ENCODE data around the gene DHRSX.
A peak's percentile ranks its signal among the peaks of the same experiment; 100 is the strongest.
"Not testable (repeated sequence)": the region's sequence is repeated elsewhere in the genome, so short reads cannot be mapped to it uniquely, and the experiment has no call there.

DHRSX gene

DNA sequence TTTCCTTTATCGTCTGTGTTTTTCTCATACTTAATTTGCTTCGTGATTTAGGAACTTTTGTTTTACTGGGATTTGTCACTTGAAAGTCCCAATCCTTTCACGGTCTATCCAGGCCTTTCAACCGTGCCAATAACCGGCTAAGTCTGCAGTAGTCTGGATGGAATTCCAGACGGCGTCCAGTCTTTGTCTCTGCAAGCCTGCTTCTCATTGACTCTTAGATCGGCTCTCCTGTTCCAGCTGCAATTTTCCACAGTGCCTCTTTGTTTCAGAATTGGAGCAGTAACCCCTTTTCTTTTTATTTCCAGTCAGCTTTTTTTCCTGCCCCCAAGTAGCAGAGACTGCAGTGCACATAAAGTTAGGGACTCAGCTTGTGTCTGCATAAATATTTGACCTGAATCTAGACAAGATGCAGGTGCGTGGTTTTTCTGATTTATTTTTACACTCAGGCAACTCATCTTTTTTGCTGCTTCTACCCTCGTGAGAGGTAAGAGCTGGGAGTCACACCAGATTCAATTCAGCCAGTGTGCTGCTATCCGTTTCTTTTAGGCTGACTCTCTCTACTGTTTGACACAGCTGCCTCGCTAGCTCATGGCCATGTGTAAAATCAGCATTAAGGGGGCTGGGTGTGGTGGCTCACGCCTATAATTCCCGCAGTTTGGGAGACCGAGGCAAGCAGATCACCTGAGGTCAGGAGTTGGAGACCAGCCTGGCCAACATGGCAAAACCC is 37.4 kb upstream of the DHRSX start:
- no peaks in the 10 kb centered on the region for H3K9me3 ChIP-seq (ENCODE audit: insufficient read depth, low read depth, low read length)
- no peak overlapping the region for H3K9ac ChIP-seq (ENCODE audit: low read depth, low read length)
- no peaks in the 10 kb centered on the region for H3K36me3 ChIP-seq (ENCODE audit: insufficient read depth, low read depth, low read length)
- no peaks in the 10 kb centered on the region for H3K27me3 ChIP-seq (ENCODE audit: insufficient read depth, low read length)
- peaks cover 6% of the 10 kb centered on the region; the same call in 1 of the 2 replicates for H3K4me1 ChIP-seq (ENCODE audit: insufficient read depth, low read length)
- H3K4me3 ChIP-seq (ENCODE audit: low read length): no peak overlapping the region
- H3K27ac ChIP-seq (ENCODE audit: low read length): no peak overlapping the region

DNA sequence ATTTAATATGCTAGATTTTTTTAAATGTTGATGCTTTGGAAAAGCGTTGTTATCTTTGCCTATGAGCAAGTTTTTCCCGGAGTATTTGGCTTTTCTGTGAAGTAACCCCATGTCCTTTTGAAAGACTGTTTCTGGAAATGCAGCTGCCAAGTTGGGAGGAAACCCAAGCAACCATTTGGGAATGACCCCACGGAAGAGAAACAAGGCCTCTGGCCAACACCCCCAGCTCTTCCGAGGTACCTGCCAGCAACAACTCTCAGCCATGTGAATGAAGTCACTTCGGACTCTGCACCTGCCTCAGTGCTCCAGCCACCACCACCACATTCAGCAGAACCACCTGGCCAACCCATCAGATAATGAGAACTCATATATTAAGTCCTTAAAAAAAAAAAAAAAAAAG is 36.2 kb upstream of the DHRSX start:
- Histone ChIP-seq H3K36me3 (ENCODE audit: insufficient read depth, low read depth, low read length) (no peaks in the 10 kb centered on the region), H3K27me3 (ENCODE audit: insufficient read depth, low read length) (no peaks in the 10 kb centered on the region), H3K27ac (ENCODE audit: low read length) (no peak overlapping the region), H3K9ac (ENCODE audit: low read depth, low read length) (no peak overlapping the region), H3K9me3 (ENCODE audit: insufficient read depth, low read depth, low read length) (no peaks in the 10 kb centered on the region), H3K4me3 (ENCODE audit: low read length) (no peak overlapping the region), H3K4me1 (ENCODE audit: insufficient read depth, low read length) (peaks cover 6% of the 10 kb centered on the region; the same call in 1 of the 2 replicates)

DNA sequence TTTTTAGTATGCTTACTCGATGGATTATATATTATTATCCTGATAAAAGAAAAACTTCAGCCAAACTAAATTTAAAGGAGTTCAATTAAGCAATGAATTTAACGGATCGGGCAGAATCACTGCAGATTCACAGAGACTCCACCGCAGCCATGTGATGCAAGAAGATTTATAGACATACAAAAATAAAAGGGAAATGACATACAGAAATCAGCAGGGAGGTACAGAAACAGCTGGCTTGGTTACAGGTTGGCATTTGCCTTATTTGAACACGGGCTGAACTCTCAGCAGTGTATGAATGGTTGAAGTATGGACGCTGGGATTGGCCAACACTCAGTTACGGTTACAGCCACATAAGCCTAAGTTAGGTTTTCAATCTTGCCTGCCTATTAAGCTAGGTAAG is 35.4 kb upstream of the DHRSX start:
- Histone ChIP-seq H3K9me3 (ENCODE audit: insufficient read depth, low read depth, low read length) (no peaks in the 10 kb centered on the region), H3K4me1 (ENCODE audit: insufficient read depth, low read length) (peaks cover 6% of the 10 kb centered on the region; the same call in 1 of the 2 replicates), H3K4me3 (ENCODE audit: low read length) (no peak overlapping the region), H3K36me3 (ENCODE audit: insufficient read depth, low read depth, low read length) (no peaks in the 10 kb centered on the region), H3K27ac (ENCODE audit: low read length) (no peak overlapping the region), H3K27me3 (ENCODE audit: insufficient read depth, low read length) (no peaks in the 10 kb centered on the region), H3K9ac (ENCODE audit: low read depth, low read length) (no peak overlapping the region)

DNA sequence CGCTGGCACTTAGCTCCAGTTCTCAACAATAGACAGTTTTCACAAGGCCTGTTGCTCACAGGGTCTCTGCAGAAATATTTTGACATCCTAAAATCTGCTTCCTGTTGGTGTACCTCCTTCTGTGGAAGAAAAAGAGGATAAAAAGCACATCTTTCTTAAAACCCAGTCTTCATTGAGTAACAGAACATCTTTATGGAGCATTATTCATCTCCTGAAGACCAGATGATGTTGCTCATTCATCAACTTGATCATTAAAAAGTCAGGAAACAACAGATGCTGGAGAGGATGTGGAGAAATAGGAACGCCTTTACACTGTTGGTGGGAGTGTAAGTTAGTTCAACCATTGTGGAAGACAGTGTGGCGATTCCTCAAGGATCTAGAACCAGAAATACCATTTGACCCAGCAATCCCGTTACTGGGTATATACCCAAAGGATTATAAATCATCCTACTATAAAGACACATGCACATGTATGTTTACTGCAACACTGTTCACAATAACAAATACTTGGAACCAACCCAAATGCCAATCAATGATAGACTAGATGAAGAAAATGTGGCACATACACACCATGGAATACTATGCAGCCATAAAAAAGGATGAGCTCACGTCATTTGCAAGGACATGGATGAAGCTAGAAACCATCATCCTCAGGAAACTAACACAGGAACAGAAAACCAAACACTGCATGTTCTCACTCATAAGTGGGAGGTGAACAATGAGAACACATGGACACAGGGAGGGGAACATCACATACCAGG is 33.7 kb upstream of the DHRSX start:
- H3K4me3 ChIP-seq (ENCODE audit: low read length); H3K27ac ChIP-seq (ENCODE audit: low read length); H3K36me3 ChIP-seq (ENCODE audit: insufficient read depth, low read depth, low read length); H3K9ac ChIP-seq (ENCODE audit: low read depth, low read length); H3K4me1 ChIP-seq (ENCODE audit: insufficient read depth, low read length); H3K27me3 ChIP-seq (ENCODE audit: insufficient read depth, low read length); H3K9me3 ChIP-seq (ENCODE audit: insufficient read depth, low read depth, low read length): not testable (repeated sequence)

DNA sequence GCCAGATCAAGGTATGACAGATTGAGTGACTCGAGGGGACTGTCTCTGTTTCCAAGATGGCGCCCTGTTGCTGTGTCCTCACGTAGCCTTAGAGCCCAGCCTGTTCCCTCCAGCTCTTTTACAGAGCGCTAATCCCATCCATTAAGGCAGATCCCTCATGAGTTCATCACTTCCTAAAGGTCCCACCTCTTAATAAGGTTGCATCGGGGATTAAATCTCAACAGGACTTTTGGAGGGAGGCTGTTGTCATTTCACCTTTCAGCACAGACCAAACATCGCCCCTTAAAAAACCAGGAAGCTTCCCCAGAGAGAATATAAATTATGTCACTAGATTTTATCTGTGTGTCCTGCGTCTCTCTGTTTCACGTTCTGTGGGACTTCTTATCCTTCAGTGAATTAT is 32.6 kb upstream of the DHRSX start:
- H3K27me3 ChIP-seq (ENCODE audit: insufficient read depth, low read length): no peaks in the 10 kb centered on the region
- peaks cover 6% of the 10 kb centered on the region; the same call in 1 of the 2 replicates for H3K4me1 ChIP-seq (ENCODE audit: insufficient read depth, low read length)
- no peak overlapping the region for H3K27ac ChIP-seq (ENCODE audit: low read length)
- H3K36me3 ChIP-seq (ENCODE audit: insufficient read depth, low read depth, low read length): no peaks in the 10 kb centered on the region
- no peak overlapping the region for H3K4me3 ChIP-seq (ENCODE audit: low read length)
- H3K9me3 ChIP-seq (ENCODE audit: insufficient read depth, low read depth, low read length): no peaks in the 10 kb centered on the region
- no peak overlapping the region for H3K9ac ChIP-seq (ENCODE audit: low read depth, low read length)

DNA sequence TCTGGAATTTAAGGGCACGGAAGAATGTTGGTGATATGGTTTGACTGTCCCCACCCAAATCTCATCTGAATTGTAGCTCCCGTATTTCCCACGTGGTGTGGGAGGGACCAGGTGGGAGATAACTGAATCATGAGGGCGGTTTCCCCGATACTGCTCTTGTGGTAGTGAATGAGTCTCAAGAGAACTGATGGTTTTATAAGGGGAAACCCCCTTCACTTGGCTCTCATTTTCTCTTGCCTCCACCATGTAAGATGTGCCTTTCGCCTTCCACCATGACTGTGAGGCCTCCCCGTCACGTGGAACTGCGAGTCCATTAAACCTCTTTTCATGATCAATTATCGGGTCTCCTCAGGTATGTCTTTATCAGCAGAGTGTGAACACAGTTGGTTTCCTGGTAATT is 25.6 kb upstream of the DHRSX start:
- Histone ChIP-seq H3K4me3 (ENCODE audit: low read length) (no peak overlapping the region), H3K9ac (ENCODE audit: low read depth, low read length) (no peak overlapping the region), H3K27ac (ENCODE audit: low read length) (no peak overlapping the region), H3K27me3 (ENCODE audit: insufficient read depth, low read length) (no peaks in the 10 kb centered on the region), H3K36me3 (ENCODE audit: insufficient read depth, low read depth, low read length) (no peaks in the 10 kb centered on the region), H3K9me3 (ENCODE audit: insufficient read depth, low read depth, low read length) (no peaks in the 10 kb centered on the region), H3K4me1 (ENCODE audit: insufficient read depth, low read length) (peaks cover 3% of the 10 kb centered on the region; the same call in 1 of the 2 replicates)

DNA sequence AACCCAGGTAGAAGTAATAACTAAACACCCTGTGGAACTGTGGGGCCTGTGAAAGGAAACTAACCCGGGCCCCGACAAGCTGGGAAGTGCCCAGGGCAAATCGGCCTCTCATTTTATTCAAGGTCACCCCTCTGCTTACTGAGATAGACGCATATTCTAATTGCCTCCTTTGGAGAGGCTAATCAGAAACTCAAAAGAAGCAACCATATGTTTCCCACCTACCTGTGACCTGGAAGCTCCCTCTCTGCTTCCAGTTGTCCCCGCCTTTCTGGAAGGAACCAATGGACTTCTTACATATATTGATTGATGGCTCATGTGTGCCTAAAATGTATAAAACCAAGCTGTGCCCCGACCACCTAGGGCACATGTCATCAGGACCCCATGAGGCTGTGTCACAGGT is 23.1 kb upstream of the DHRSX start:
- Histone ChIP-seq H3K27ac (ENCODE audit: low read length) (peak overlapping the region; percentile 27), H3K4me1 (ENCODE audit: insufficient read depth, low read length) (peaks cover 3% of the 10 kb centered on the region; the same call in 1 of the 2 replicates)

DNA sequence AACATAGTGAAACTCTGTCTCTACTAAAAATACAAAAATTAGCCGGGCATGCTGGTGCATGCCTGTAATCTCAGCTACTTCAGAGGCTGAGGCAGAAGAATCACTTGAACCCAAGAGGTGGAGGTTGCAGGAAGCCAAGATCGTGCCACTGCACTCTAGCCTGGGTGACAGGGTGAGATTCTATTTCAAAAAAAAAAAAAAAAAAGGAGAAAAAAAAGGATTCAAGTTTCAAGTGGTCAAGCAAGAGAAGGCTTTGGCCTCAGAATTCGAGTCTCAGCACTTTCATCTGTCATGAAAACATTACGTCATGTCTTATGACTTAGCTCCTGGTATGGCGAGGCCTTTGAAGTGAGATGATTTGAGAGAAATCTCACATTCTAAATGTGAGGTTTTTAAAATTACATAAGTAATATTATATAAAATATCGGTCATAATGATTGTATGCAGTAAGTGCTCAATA is 21.2 kb upstream of the DHRSX start:
- H3K9me3 ChIP-seq (ENCODE audit: insufficient read depth, low read depth, low read length): no peaks in the 10 kb centered on the region
- no peak overlapping the region for H3K27ac ChIP-seq (ENCODE audit: low read length)
- peaks cover 3% of the 10 kb centered on the region; the same call in 1 of the 2 replicates for H3K4me1 ChIP-seq (ENCODE audit: insufficient read depth, low read length)
- no peak overlapping the region for H3K4me3 ChIP-seq (ENCODE audit: low read length)
- H3K9ac ChIP-seq (ENCODE audit: low read depth, low read length): no peak overlapping the region
- no peaks in the 10 kb centered on the region for H3K27me3 ChIP-seq (ENCODE audit: insufficient read depth, low read length)
- no peaks in the 10 kb centered on the region for H3K36me3 ChIP-seq (ENCODE audit: insufficient read depth, low read depth, low read length)

More for the DNA sequence above, 23.1 kb upstream of the DHRSX start:
- H3K36me3 ChIP-seq (ENCODE audit: insufficient read depth, low read depth, low read length): no peaks in the 10 kb centered on the region
- no peaks in the 10 kb centered on the region for H3K27me3 ChIP-seq (ENCODE audit: insufficient read depth, low read length)
- no peak overlapping the region; the same call in 1 of the 2 replicates for H3K4me3 ChIP-seq (ENCODE audit: low read length)
- H3K9ac ChIP-seq (ENCODE audit: low read depth, low read length): no peak overlapping the region
- no peaks in the 10 kb centered on the region for H3K9me3 ChIP-seq (ENCODE audit: insufficient read depth, low read depth, low read length)

DNA sequence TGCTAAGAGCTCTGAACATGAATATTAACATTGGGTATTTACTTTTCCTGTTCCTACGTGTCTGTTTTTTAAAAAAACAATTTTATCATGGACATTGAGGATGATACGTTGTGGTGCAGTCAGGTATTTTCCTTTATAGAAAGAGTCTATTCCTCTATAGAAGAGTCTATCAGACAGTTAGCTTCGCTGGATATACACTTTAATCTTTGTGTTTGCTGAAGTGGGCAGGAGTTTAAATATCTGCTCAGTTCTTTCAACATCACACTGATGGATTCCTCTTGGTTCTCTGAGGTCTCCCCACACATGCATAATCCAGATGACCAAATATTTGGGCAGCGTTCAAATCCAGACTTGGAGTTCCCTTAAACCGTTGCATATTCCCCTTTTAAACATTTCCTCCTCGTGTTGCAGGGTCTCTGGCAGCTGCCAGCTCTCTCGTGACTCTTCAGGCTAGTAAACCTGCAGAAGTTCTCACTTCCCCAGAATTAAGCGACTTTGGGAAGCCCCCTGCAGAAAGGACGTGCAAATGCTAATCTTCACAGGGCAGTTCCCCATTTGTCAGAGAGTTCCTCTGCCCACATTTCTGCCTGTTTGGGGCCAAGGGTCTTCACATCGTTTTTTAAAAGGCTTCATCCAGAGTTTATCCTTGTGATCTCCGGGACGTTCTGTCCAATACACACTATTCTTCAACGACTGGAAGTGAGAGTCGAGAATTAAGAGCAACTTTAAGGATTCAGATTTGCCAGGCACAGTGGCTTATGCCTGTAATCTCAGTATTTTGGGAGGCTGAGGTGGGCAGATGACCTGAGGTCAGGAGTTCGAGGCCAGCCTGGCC is 20.5 kb upstream of the DHRSX start:
- no peak overlapping the region for H3K9ac ChIP-seq (ENCODE audit: low read depth, low read length)
- H3K36me3 ChIP-seq (ENCODE audit: insufficient read depth, low read depth, low read length): no peaks in the 10 kb centered on the region
- H3K9me3 ChIP-seq (ENCODE audit: insufficient read depth, low read depth, low read length): no peaks in the 10 kb centered on the region
- no peaks in the 10 kb centered on the region for H3K27me3 ChIP-seq (ENCODE audit: insufficient read depth, low read length)
- H3K4me3 ChIP-seq (ENCODE audit: low read length): no peak overlapping the region
- peaks cover 3% of the 10 kb centered on the region; the same call in 1 of the 2 replicates for H3K4me1 ChIP-seq (ENCODE audit: insufficient read depth, low read length)
- H3K27ac ChIP-seq (ENCODE audit: low read length): no peak overlapping the region

DNA sequence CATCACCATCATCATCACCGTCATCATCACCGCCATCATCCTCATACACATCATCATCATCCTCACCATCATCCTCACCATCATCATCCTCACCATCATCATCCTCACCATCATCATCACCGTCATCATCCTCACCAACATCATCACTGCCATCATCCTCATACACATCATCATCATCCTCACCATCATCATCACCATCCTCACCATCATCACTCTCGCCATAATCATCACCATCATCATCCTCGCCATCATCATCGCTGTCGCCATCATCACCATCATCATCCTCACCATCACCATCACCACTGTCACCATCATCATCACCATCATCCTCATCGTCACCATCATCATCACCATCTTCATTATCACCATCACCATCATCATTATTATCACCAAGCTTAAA is 19.8 kb upstream of the DHRSX start:
- no peaks in the 10 kb centered on the region for H3K27me3 ChIP-seq (ENCODE audit: insufficient read depth, low read length)
- no peaks in the 10 kb centered on the region for H3K36me3 ChIP-seq (ENCODE audit: insufficient read depth, low read depth, low read length)
- H3K9me3 ChIP-seq (ENCODE audit: insufficient read depth, low read depth, low read length): no peaks in the 10 kb centered on the region
- H3K4me1 ChIP-seq (ENCODE audit: insufficient read depth, low read length): peaks cover 3% of the 10 kb centered on the region; the same call in 1 of the 2 replicates
- H3K9ac ChIP-seq (ENCODE audit: low read depth, low read length): no peak overlapping the region
- no peak overlapping the region for H3K4me3 ChIP-seq (ENCODE audit: low read length)
- no peak overlapping the region for H3K27ac ChIP-seq (ENCODE audit: low read length)

DNA sequence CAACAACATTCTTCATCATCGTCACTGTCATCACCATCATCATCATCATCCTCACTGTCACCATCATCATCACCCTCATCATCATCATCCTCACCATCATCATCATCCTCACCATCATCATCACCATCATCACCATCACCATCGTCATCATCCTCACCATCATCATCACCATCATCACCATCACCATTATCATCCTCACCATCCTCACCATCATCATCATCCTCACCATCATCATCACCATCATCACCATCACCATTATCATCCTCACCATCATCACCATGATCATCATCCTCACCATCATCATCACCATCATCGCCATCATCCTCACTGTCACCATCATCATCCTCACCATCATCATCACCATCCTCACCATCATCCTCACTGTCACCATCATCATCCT is 18.9 kb upstream of the DHRSX start:
- not testable (repeated sequence) for H3K27ac ChIP-seq (ENCODE audit: low read length); H3K4me1 ChIP-seq (ENCODE audit: insufficient read depth, low read length); H3K27me3 ChIP-seq (ENCODE audit: insufficient read depth, low read length); H3K9ac ChIP-seq (ENCODE audit: low read depth, low read length); H3K36me3 ChIP-seq (ENCODE audit: insufficient read depth, low read depth, low read length); H3K9me3 ChIP-seq (ENCODE audit: insufficient read depth, low read depth, low read length); H3K4me3 ChIP-seq (ENCODE audit: low read length)

All from iPS-20b (cell line).